GM19099 (cell line): ENCODE data around the gene IDH3G.

Source experiments
- POLR2A ChIP-seq: IDR thresholded peaks from 3 replicates; pipeline ENCODE4 v1.6.1; 2011; ENCODE audit warnings: low read depth; ENCODE audit not compliant: insufficient read length; ENCODE audit errors: extremely low read depth

IDH3G gene

GRCh38 chrX:153801669-153802068, 7.5 kb upstream of the IDH3G start:
- TF ChIP-seq POLR2A: no peak

- TF ChIP-seq POLR2A: no peak
Measured at GRCh38 chrX:153800746-153801145, 6.6 kb upstream of the IDH3G start.

- TF ChIP-seq POLR2A: no peak
Measured at GRCh38 chrX:153800177-153800722, 6.1 kb upstream of the IDH3G start.

- no peak for TF ChIP-seq POLR2A
Measured at GRCh38 chrX:153799326-153799725, 5.2 kb upstream of the IDH3G start.

- no peak for TF ChIP-seq POLR2A
Measured at GRCh38 chrX:153797415-153798015, 3.3 kb upstream of the IDH3G start.

- no peak for TF ChIP-seq POLR2A
Measured at GRCh38 chrX:153794897-153795816, 982 bp upstream of the IDH3G start.

GRCh38 chrX:153793291-153793690, 884 bp downstream of the IDH3G start:
- no peak for TF ChIP-seq POLR2A

- no peak for TF ChIP-seq POLR2A
Measured at GRCh38 chrX:153792368-153792767, 1.8 kb downstream of the IDH3G start.

- TF ChIP-seq POLR2A: no peak
Measured at GRCh38 chrX:153791104-153791852, 2.9 kb downstream of the IDH3G start.

GRCh38 chrX:153789654-153790053, 4.5 kb downstream of the IDH3G start:
- TF ChIP-seq POLR2A: no peak

- no peak for TF ChIP-seq POLR2A
Measured at GRCh38 chrX:153786669-153787068, 7.5 kb downstream of the IDH3G start.

- no peak for TF ChIP-seq POLR2A
Measured at GRCh38 chrX:153784325-153784967, 9.7 kb downstream of the IDH3G start.

GRCh38 chrX:153783378-153784013, 10.7 kb downstream of the IDH3G start:
- no peak for TF ChIP-seq POLR2A

GRCh38 chrX:153782871-153783270, 11.3 kb downstream of the IDH3G start:
- no peak for TF ChIP-seq POLR2A
